Activated naive CD8-positive, alpha-beta T cell treated with anti-CD3 and anti-CD28 coated beads, Interleukin-2, amount 50 U/mL, for 24 hours (primary cell): Measurements from ENCODE around the gene NELFB.
A peak's percentile ranks its signal among the peaks of the same experiment; 100 is the strongest.

Source experiments
- ATAC-seq: fragments of 150-1000 bp; cut with Tn5 transposase; one replicate; pipeline ENCODE4 v1.10.0; 2021
- DNase-seq: peaks from one replicate; pipeline ENCODE4 v3.0.0; 2021
- H3K27ac Mint-ChIP-seq: one replicate; pipeline ENCODE4 v1.8.0; 2021; ENCODE audit warnings: mild to moderate bottlenecking, mixed read lengths
- H3K27me3 Mint-ChIP-seq: one replicate; pipeline ENCODE4 v1.8.0; 2021; ENCODE audit warnings: mixed read lengths
- H3K36me3 Mint-ChIP-seq: one replicate; pipeline ENCODE4 v1.8.0; 2021; ENCODE audit warnings: low read depth, mixed read lengths
- H3K4me1 Mint-ChIP-seq: one replicate; pipeline ENCODE4 v1.8.0; 2021; ENCODE audit warnings: mixed read lengths
- H3K4me3 Mint-ChIP-seq: one replicate; pipeline ENCODE4 v1.8.0; 2021; ENCODE audit warnings: mild to moderate bottlenecking, moderate library complexity, mixed read lengths
- H3K9me3 Mint-ChIP-seq: one replicate; pipeline ENCODE4 v1.8.0; 2021; ENCODE audit warnings: mixed read lengths

Gene NELFB

DNA sequence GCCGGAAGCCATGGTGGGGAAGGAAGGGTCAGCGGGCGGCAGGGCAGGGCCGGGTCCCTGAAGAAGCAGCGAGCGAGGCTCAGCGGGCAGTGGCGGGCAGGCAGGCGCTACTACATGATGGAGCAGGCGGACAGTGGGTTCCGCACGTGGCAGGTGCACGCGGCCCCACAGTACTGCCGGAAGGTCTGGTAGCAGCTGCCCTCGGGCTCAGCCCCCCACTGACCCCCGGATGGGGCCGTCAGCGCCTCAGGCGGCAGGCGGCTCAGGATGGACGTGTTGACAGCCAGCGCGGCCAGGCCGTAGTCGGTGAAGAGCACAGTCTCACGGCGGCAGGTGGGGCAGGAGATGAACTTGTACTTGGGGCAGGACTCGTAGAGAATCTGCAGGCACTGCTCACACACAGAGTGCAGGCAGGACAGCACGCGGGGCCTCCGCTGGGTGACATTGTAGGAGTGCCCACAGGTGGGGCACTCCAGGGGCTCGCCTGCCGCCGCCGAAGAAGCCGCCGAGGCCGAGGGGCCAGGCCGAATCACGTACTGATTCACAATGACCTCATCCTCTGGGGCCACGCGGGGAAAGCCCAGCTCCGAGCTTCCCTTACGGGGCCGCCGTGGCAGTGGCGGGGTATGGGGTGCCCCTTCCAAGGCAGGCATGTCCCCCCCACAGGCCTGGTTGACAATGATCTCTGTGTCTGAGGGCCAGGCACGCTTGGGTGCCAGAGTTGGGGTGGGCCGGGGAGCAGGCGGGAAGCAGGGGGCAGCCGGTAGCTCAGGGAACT, 34.6 kb upstream of the NELFB start:
- H3K4me1 Mint-ChIP-seq, result peaks cover 12% of the 10 kb centered on the region
- no peak overlapping the region for H3K27ac Mint-ChIP-seq
- no peak for DNase-seq
- no peak for ATAC-seq
- peak overlapping the region; percentile 17 for H3K4me3 Mint-ChIP-seq
- no peaks in the 10 kb centered on the region for H3K36me3 Mint-ChIP-seq
- H3K27me3 Mint-ChIP-seq, result no peaks in the 10 kb centered on the region
- no peaks in the 10 kb centered on the region for H3K9me3 Mint-ChIP-seq

DNA sequence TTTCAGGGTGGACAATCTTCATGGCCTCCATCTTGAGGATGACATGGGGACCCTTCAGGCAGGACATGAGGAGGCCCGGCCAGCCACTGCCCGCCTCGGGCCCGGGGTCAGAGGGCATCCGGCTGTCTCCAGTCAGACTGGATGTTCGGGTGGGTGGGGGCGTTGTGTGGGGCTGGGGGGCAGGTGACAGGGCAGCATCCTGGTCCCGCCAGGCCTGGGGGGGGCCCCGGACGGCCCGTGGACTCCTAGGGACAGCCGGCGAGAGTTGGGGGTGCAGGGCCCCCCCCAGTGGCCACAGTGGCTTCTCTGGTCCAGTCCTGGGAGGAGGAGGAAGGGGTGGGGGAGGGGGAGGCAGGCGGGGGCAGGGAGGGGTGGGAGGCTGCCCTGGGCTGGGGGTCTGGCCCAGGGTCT, 34.0 kb upstream of the NELFB start:
- H3K4me3 Mint-ChIP-seq, result peak overlapping the region; percentile 17
- no peaks in the 10 kb centered on the region for H3K36me3 Mint-ChIP-seq
- H3K27me3 Mint-ChIP-seq, result no peaks in the 10 kb centered on the region
- ATAC-seq (no peak), DNase-seq (no peak)
- H3K27ac Mint-ChIP-seq, result no peak overlapping the region
- peaks cover 12% of the 10 kb centered on the region for H3K4me1 Mint-ChIP-seq
- no peaks in the 10 kb centered on the region for H3K9me3 Mint-ChIP-seq

DNA sequence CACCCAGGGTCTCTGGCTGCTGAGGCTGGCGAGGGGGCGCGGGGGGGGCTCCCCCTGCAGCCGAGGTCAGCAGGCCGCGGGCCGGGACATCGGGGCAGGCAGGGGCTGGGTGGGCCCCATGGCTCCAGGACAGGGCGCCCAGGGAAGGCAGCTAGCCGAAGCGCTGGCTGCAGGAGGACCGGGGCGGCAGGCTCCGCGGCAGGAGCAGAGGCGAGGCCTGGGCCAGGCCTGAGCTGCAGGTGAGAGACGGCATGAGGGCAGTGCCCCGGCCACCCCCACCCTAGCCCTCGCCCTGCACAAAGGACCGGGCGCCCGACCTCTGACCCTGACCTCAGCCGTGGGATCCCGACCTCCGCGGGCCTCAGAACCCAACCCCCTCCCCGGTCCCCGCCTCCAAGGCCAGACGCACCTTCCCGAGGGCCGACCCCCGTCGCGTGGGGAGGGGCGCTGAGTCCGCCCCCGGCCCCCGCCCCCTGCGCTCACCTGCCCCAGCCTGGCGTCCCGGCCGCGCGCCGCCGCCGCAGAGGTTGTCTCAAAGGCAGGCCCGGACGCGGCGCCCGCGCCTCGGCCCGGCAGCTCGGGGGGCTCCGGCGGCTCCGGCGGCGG, 33.5 kb upstream of the NELFB start:
- Mint-ChIP-seq H3K27ac (no peak overlapping the region), H3K9me3 (no peaks in the 10 kb centered on the region), H3K4me3 (no peak overlapping the region), H3K36me3 (no peaks in the 10 kb centered on the region), H3K27me3 (no peaks in the 10 kb centered on the region), H3K4me1 (peaks cover 12% of the 10 kb centered on the region)
- DNase-seq (no peak), ATAC-seq (no peak)

DNA sequence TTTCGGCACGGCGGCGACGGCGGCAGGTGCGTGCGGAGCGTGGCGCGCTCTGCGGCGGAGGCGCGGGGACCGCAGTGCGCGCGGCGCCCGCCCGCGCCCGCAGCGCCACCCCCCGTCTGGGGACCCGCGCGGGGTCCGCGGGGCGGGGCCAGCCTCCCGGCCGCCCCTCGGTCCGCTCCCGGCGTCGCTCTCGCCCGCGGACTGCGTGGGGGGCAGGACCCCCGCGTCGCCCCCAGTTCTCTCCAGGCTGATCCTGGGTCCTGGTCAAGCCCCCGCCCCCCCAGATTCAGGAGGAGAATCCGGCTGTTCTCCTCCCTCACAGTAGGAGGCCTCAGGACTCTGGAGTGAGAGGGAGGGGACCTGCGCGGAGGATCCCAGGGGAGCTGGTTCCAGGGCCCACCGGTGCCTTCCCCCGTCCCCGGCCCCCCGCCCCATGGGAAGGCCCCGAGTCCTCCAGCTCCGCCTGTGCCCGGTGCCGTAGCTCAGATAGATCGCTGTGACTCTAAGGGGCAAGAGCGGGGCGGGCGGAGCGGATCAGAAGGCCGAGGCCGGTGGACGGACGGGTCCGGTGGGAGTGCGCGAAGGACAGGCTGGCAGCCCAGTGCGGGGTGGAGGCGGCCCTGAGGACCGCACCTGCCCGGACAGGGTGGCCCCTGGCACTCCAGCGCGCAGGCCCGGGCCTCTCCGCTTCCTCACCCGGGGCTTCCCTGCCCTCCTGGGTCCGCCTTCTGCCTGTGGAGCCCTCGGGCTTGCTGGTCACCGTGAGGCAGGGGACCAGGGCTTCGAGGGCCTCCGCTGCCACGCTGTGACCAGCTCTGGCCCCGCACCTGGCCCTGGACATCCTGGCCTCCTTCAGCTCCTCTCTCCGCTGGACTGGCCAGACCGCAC, 32.7 kb upstream of the NELFB start, which contains the start of gene RNF208:
RNF208 (minus strand) TSS at position 51 of the 888 bp plus-strand sequence. CDS start 1,028 bp downstream, outside the sequence.
- Mint-ChIP-seq H3K4me1 (peaks cover 12% of the 10 kb centered on the region), H3K9me3 (no peaks in the 10 kb centered on the region), H3K27me3 (no peaks in the 10 kb centered on the region), H3K27ac (peak within 1 kb of the TSS; percentile 60), H3K36me3 (no peaks in the 10 kb centered on the region), H3K4me3 (peak within 1 kb of the TSS; percentile 76)
- DNase-seq, result no peak
- no peak for ATAC-seq

DNA sequence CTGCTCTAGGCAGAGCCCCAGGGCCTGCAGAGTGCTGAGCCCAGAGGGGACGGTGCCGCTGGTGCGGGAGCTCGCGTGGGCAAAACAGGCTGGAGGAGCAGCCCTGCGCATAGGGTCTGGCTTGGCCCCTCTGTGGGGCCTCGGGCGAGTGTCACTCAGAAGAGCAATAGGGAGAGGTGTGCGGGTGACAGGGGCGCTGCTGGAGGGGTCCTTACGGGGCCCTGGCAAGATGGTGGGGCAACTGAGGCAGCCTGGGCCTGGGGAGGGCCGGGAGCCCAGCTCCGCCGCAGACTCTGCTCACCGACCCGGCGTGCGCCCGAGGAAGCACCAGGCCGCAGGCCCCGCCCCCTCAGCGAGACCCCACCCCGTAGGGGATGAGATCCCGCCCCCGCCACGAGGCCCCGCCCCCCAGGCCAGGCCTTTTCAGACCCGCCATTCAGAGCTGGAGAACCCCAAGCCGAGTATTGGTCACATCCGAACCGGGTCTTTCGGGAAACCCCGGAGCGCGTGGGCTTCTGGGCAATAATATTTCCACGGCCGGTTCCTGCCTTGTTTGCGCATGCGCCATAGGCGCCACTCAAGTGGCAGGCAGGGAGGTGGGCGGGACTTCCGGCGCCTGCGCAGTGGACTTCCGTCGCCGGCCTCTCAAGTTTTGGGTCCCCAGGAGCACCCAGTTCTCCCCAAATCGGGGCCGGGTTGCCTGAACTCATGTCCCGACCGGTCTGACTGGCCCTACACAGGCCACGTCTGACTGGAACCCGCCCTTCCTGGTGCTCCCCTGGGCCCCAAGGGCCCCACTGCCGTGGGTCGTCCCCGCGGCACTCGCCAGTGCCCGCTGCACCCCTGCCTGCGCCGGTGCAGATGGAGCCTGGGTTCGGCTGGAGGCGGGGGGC, 31.8 kb upstream of the NELFB start:
- Mint-ChIP-seq H3K9me3 (no peaks in the 10 kb centered on the region), H3K27ac (peak overlapping the region; percentile 77), H3K36me3 (no peaks in the 10 kb centered on the region), H3K27me3 (peaks cover 2% of the 10 kb centered on the region), H3K4me3 (peak overlapping the region; percentile 76), H3K4me1 (peaks cover 15% of the 10 kb centered on the region)
- ATAC-seq (peak; percentile 82), DNase-seq (peak; percentile 98)

DNA sequence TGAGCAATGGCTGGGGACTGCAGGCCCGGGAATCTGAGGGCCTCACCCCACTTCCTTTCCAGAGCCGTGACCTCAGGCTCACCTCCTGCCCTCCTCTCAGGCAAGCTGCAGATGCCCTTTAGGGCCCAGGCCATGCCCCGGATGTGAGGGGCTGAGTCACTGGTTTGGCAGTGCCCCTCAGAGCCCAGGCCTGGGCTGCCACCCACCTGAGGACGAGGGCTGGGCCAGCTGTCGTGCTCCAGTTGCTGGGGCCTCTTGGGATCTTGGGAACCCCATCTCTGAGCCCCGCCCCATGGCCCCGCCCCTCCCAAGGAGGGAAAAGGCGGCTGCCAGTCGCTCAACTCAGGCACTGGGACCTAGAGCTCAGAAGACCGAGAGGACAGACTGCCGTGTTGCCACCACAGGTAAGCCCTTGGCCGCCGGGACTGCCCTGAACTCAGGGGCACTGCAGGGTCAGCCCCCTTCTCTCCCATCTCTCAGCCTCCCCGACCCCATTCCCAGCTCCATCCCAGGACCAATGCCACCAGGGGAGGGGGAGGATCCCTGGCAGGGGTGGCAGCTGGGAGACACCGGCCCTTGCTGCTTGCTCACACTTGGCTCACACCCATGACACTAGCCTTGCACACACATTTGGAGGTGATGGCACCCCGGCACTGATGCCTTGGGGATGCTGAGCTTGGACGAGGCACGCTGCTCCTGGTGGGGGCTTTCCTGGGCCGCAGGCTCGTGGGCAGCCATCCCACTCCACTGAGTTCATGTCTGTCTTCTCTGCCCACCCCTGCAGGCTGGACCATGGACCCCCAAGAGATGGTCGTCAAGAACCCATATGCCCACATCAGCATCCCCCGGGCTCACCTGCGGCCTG, 30.1 kb upstream of the NELFB start, which contains the start of gene CYSRT1:
CYSRT1 (plus strand) TSS at position 345 of the 865 bp plus-strand sequence; CDS start at position 793, 448 bp downstream.
- no peaks in the 10 kb centered on the region for H3K9me3 Mint-ChIP-seq

DNA sequence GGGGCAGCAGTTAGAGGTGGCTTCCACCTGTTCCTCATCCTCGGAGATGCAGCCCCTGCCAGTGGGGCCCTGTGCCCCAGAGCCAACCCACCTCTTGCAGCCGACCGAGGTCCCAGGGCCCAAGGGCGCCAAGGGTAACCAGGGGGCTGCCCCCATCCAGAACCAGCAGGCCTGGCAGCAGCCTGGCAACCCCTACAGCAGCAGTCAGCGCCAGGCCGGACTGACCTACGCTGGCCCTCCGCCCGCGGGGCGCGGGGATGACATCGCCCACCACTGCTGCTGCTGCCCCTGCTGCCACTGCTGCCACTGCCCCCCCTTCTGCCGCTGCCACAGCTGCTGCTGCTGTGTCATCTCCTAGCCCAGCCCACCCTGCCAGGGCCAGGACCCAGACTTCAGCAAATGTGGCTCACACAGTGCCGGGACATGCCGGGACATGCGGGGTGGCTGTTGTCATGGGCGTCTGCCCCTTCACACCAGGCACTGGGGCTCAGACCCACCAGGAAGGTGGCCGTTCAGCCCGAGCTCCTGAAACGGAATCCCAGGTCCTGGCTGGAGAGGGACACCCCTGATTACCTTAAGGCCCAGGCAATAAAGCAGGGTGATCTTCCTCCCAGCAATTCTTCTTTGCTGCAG, 29.3 kb upstream of the NELFB start:
- Mint-ChIP-seq H3K27me3 (peaks cover 2% of the 10 kb centered on the region), H3K36me3 (no peaks in the 10 kb centered on the region), H3K27ac (no peak overlapping the region), H3K9me3 (no peaks in the 10 kb centered on the region), H3K4me3 (no peak overlapping the region), H3K4me1 (peaks cover 15% of the 10 kb centered on the region)
- ATAC-seq, result no peak
- no peak for DNase-seq

More for the DNA sequence above, 30.1 kb upstream of the NELFB start, which contains the start of gene CYSRT1:
- peak within 1 kb of the TSS; percentile 78 for H3K27ac Mint-ChIP-seq
- ATAC-seq, result peak; percentile 3
- DNase-seq, result peak; percentile 55
- peaks cover 2% of the 10 kb centered on the region for H3K27me3 Mint-ChIP-seq
- peaks cover 15% of the 10 kb centered on the region for H3K4me1 Mint-ChIP-seq
- no peaks in the 10 kb centered on the region for H3K36me3 Mint-ChIP-seq
- peak within 1 kb of the TSS; percentile 76 for H3K4me3 Mint-ChIP-seq

DNA sequence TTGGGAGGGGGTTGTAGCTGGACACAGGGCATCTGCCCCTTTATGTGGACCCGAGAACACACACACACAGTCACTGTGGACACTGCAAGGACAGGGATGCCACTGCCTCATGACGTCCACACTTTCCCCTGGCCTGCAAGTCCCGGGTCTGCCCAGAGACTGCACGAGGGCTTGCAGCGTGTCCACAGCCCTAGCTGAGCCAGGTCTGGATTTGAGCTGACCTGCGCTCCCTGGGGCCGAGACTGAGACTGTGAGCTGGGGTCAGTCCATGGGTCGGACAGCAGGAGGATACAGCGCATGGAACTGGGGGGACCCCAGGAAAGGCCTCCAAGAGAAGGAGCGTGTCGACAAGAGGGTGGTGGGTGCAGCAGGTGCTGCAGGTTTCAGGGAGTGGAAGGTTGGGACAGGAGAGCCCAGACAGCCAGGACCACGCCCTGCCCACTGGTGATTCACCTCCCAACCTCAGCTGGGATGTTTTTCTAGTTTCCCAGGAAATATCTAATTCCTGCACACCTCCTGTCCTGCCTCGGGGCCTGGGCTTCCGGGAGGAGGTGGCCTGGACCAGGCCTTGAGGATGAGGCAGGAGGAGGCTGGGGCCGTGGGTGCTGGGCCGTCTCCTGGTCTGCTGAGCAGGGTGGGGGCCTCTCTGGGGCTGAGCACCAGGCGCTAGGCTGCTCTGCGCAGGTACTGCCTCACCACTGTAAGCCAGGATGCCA, 28.6 kb upstream of the NELFB start:
- H3K9me3 Mint-ChIP-seq, result no peaks in the 10 kb centered on the region
- peaks cover 2% of the 10 kb centered on the region for H3K27me3 Mint-ChIP-seq
- ATAC-seq, result no peak
- H3K27ac Mint-ChIP-seq, result no peak overlapping the region
- peaks cover 15% of the 10 kb centered on the region for H3K4me1 Mint-ChIP-seq
- no peaks in the 10 kb centered on the region for H3K36me3 Mint-ChIP-seq
- DNase-seq, result no peak
- H3K4me3 Mint-ChIP-seq, result no peak overlapping the region

DNA sequence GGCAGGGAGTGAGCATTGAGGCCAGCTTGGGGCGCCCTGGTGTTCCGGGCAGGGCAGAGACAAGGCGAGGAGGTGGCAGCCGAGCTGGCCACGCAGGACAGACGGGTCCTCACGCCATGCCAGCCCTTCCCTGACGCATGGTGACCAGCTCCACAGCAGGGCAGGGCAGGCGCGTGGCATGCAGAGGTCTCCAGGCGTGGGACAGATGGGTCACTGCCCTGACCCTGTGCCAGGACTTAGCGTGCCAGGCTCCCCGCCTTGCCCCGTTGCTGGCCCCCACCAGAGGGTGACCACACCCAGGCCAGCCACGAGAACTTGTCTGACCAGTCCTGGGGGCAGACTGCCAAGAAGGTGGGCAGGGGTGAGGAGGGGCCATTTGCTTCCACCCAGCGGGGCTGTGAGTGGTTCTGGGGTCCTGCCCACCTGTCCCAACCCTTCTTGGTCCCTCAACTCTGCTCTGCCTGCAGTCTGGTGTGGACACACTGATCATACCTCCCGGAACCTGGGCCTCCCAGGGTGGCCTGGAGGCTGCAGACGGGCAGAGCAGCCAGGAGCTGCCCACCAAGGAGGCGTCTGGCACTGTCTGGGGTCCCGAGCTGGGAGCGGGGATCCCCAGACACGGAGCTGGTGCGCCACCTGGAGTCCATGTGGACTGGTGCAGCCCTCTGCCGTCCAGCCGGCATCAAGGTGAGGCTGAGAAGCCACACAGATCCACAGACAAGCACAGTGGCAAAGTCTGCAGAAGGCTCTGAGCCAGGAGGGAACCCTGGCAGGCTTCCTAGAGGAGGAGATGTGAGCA, 27.9 kb upstream of the NELFB start, which contains the start of gene RNF224:
RNF224 (plus strand) TSS at position 449 of the 799 bp plus-strand sequence. CDS start 834 bp downstream, outside the sequence.
- DNase-seq (peak; percentile 87), ATAC-seq (peak; percentile 59)
- Mint-ChIP-seq H3K9me3 (no peaks in the 10 kb centered on the region), H3K36me3 (no peaks in the 10 kb centered on the region), H3K4me1 (peaks cover 15% of the 10 kb centered on the region), H3K27me3 (peaks cover 2% of the 10 kb centered on the region), H3K4me3 (no peak within 1 kb of the TSS), H3K27ac (no peak within 1 kb of the TSS)

DNA sequence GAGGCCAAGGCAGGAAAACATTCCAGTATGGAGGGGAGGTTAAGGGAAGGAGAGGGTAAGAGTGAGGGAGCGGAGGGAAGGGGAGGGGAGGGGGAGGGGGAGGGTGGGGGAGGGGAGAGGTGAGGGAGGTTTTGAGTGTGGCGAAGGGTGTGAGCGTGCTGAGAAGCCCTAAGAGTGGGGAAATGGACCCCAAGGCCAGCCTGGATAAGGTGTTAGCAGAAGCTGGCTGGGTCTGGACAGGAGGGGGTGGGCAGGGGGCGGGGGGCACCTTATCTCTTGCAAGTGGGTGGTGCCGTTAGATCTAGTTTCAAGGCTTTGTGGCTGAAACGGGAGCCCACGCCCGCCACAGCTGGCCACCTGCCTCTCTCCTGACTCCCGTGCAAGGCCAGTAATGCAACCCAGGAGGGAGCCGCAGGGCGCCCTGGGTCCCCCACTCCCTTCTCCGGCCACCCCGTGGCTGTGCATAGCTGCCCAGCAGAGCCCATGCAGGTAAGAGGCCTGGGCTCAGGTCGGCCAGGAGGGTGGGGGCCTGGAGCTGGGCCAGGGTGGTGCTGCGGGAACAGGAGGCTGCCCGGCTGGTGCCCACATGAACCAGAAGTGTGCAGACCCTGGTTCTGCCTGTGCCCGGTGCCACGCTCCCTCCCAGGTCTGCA, 27.1 kb upstream of the NELFB start:
- DNase-seq, result no peak
- H3K4me1 Mint-ChIP-seq, result peaks cover 13% of the 10 kb centered on the region

DNA sequence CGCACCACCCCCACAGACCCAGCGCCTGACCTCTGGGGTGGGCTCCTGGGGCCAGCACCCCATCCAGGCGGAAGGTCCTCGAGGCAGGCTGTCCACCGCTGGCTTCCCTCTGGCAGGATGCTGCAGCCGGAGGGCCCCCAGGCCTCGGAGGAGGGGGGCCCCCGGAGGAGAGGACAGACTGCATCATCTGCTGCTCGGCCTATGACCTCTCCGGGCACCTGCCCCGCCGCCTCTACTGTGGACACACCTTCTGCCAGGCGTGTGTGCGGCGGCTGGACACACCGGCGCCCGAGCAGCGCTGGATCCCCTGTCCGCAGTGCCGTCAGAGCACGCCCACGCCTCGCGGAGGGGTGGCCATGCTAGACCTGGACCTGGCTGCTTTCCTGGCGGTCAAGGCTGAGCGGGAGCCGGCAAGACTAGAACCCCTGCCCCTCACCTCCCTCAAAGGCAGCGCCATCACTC, 26.6 kb upstream of the NELFB start:
- peaks cover 11% of the 10 kb centered on the region for H3K4me1 Mint-ChIP-seq
- H3K27me3 Mint-ChIP-seq, result peaks cover 2% of the 10 kb centered on the region
- H3K9me3 Mint-ChIP-seq, result no peaks in the 10 kb centered on the region
- H3K36me3 Mint-ChIP-seq, result no peaks in the 10 kb centered on the region
- DNase-seq (no peak), ATAC-seq (no peak)
- H3K4me3 Mint-ChIP-seq, result no peak overlapping the region
- no peak overlapping the region for H3K27ac Mint-ChIP-seq

More for the DNA sequence above, 27.1 kb upstream of the NELFB start:
- no peak overlapping the region for H3K4me3 Mint-ChIP-seq
- H3K27me3 Mint-ChIP-seq, result peaks cover 2% of the 10 kb centered on the region
- ATAC-seq, result no peak
- H3K36me3 Mint-ChIP-seq, result no peaks in the 10 kb centered on the region
- no peaks in the 10 kb centered on the region for H3K9me3 Mint-ChIP-seq
- H3K27ac Mint-ChIP-seq, result no peak overlapping the region
